HepG2 (cell line): ENCODE data around the gene CAMSAP3. TPM values are rescaled to one million over a fixed set of nuclear protein-coding genes. Genes with fewer than 3 reads are reported as not detected.

Experiments
- CCDC6 ChIP-seq: sonication (generic); formaldehyde crosslinking; IDR thresholded peaks from 2 replicates; pipeline ENCODE4 v1.8.1; 2022; ENCODE audit warnings: mild to moderate bottlenecking, missing genetic modification reagents, moderate library complexity
- HDAC2 ChIP-seq: sonication (generic); formaldehyde crosslinking; IDR thresholded peaks from 2 replicates; pipeline ENCODE4 v1.4.0; 2020; ENCODE audit warnings: missing genetic modification reagents
- HIC2 ChIP-seq: sonication (generic); formaldehyde crosslinking; IDR thresholded peaks from 2 replicates; pipeline ENCODE4 v1.9.0; 2022; ENCODE audit warnings: low read depth, missing genetic modification reagents
- HMGA1 ChIP-seq: sonication (generic); formaldehyde crosslinking; conservative IDR thresholded peaks from 2 replicates; pipeline ENCODE4 v1.4.0; 2020; ENCODE audit warnings: missing genetic modification reagents
- HOXA7 ChIP-seq: sonication (generic); formaldehyde crosslinking; IDR thresholded peaks from 2 replicates; pipeline ENCODE4 v1.8.1; 2022; ENCODE audit warnings: mild to moderate bottlenecking, missing genetic modification reagents, moderate library complexity
- RBFOX2 ChIP-seq: fragments of 200-400 bp; formaldehyde crosslinking; IDR thresholded peaks from 2 replicates; pipeline ENCODE4 v1.6.1; 2017; ENCODE audit warnings: low read depth, mild to moderate bottlenecking, low read length
- RBM39 ChIP-seq: fragments of 200-400 bp; formaldehyde crosslinking; IDR thresholded peaks from one replicate; pipeline ENCODE4 v1.6.1; 2018; ENCODE audit warnings: antibody characterized with exemption, mild to moderate bottlenecking, low read depth, low read length; ENCODE audit not compliant: poor library complexity, severe bottlenecking
- SMC3 ChIP-seq: IDR thresholded peaks from 2 replicates; pipeline ENCODE4 v1.6.1; 2011; ENCODE audit warnings: low read length, improper control_type of control experiment
- TP53 ChIP-seq: sonication (generic); formaldehyde crosslinking; conservative IDR thresholded peaks from 2 replicates; pipeline ENCODE4 v1.4.0; 2020; ENCODE audit warnings: missing genetic modification reagents
- ZMYM2 ChIP-seq: sonication (generic); formaldehyde crosslinking; IDR thresholded peaks from 2 replicates; pipeline ENCODE4 v1.8.0; 2022; ENCODE audit warnings: mild to moderate bottlenecking, missing genetic modification reagents
- ZNF124 ChIP-seq: sonication (generic); formaldehyde crosslinking; IDR thresholded peaks from 2 replicates; pipeline ENCODE4 v1.4.0; 2020; ENCODE audit warnings: missing genetic modification reagents
- ZNF143 ChIP-seq: sonication (generic); formaldehyde crosslinking; IDR thresholded peaks from 2 replicates; pipeline ENCODE4 v1.4.0; 2020; ENCODE audit warnings: missing genetic modification reagents
- ZNF296 ChIP-seq: sonication (generic); formaldehyde crosslinking; conservative IDR thresholded peaks from 2 replicates; pipeline ENCODE4 v1.5.0; 2020; ENCODE audit warnings: mild to moderate bottlenecking, missing genetic modification reagents
- ZNF678 ChIP-seq: sonication (generic); formaldehyde crosslinking; IDR thresholded peaks from 2 replicates; pipeline ENCODE4 v1.4.0; 2020; ENCODE audit warnings: mild to moderate bottlenecking, missing genetic modification reagents
- ZNF709 ChIP-seq: sonication (generic); formaldehyde crosslinking; IDR thresholded peaks from 2 replicates; pipeline ENCODE4 v1.5.0; 2020; ENCODE audit warnings: mild to moderate bottlenecking, missing genetic modification reagents
- ZNF749 ChIP-seq: sonication (generic); formaldehyde crosslinking; IDR thresholded peaks from 2 replicates; pipeline ENCODE4 v1.8.0; 2022; ENCODE audit warnings: mild to moderate bottlenecking, missing genetic modification reagents, moderate library complexity, borderline replicate concordance
- polyA plus RNA-seq, 8 experiments: library from polyadenylated mRNA; depleted of rRNA in 3 of 8; stranded (reverse) in 7 of 8; unstranded in 1 of 8; fragments of >200 nt; fragmentation: Illumina TruSeq in 4 of 8; extraction: Trizol in 4 of 8; gene quantifications; 2 replicates each; pipeline versions ENCODE4 v1.2.1 to v1.2.3, GENCODE V29; 2011 to 2016; ENCODE audit warnings: low read depth in 4 of 8, missing spikeins in 1 of 8, mixed read lengths in 1 of 8; ENCODE audit not compliant: insufficient read depth in 1 of 8
- total RNA-seq, 5 experiments: library from RNA; depleted of rRNA; stranded (reverse); fragments of >200 nt; fragmentation: Illumina TruSeq; extraction: Trizol; gene quantifications; 2 replicates each; pipeline ENCODE4 v1.2.3, GENCODE V29; 2016; ENCODE audit warnings: low read depth in 1 of 5
- TF ChIP-seq, protein P1 (sequence below): sonication (generic); formaldehyde crosslinking; IDR thresholded peaks from 2 replicates; pipeline ENCODE4 v1.4.0; 2020; ENCODE audit warnings: missing genetic modification reagents
- TF ChIP-seq, protein P2 (sequence below): IDR thresholded peaks from 2 replicates; pipeline ENCODE4 v1.6.1; 2016; ENCODE audit warnings: missing compliant biosample characterization, missing genetic modification reagents, borderline replicate concordance
- TF ChIP-seq, protein P3 (sequence below): sonication (generic); formaldehyde crosslinking; IDR thresholded peaks from 2 replicates; pipeline ENCODE4 v1.9.0; 2021; ENCODE audit warnings: missing genetic modification reagents, borderline replicate concordance

CAMSAP3 gene
- total and polyA plus RNA-seq, 2 of the 13 experiments (the other 11 are each of a cell fraction or from before 2014, with no cell fraction given), result 10.8 to 11.8 TPM

- TF ChIP-seq HIC2 (CRISPR knock-in tag), result no peak
- TF ChIP-seq SMC3, result peak; percentile 2; the same call in 1 of the 2 replicates
- no peak for TF ChIP-seq HOXA7 (CRISPR knock-in tag)
- TF ChIP-seq, protein P1, sequence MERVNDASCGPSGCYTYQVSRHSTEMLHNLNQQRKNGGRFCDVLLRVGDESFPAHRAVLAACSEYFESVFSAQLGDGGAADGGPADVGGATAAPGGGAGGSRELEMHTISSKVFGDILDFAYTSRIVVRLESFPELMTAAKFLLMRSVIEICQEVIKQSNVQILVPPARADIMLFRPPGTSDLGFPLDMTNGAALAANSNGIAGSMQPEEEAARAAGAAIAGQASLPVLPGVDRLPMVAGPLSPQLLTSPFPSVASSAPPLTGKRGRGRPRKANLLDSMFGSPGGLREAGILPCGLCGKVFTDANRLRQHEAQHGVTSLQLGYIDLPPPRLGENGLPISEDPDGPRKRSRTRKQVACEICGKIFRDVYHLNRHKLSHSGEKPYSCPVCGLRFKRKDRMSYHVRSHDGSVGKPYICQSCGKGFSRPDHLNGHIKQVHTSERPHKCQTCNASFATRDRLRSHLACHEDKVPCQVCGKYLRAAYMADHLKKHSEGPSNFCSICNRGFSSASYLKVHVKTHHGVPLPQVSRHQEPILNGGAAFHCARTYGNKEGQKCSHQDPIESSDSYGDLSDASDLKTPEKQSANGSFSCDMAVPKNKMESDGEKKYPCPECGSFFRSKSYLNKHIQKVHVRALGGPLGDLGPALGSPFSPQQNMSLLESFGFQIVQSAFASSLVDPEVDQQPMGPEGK (CRISPR knock-in tag), result no peak
- no peak for TF ChIP-seq ZNF749 (CRISPR knock-in tag)
- no peak for TF ChIP-seq HDAC2 (CRISPR knock-in tag)
- TF ChIP-seq, protein P2, sequence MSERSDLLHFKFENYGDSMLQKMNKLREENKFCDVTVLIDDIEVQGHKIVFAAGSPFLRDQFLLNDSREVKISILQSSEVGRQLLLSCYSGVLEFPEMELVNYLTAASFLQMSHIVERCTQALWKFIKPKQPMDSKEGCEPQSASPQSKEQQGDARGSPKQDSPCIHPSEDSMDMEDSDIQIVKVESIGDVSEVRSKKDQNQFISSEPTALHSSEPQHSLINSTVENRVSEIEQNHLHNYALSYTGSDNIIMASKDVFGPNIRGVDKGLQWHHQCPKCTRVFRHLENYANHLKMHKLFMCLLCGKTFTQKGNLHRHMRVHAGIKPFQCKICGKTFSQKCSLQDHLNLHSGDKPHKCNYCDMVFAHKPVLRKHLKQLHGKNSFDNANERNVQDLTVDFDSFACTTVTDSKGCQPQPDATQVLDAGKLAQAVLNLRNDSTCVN (CRISPR knock-in tag), result no peak
- TF ChIP-seq ZNF124 (CRISPR knock-in tag), result no peak
- TF ChIP-seq ZNF296 (CRISPR knock-in tag), result no peak
- no peak for TF ChIP-seq ZNF143 (CRISPR knock-in tag)
- TF ChIP-seq RBM39, result no peak
- TF ChIP-seq RBFOX2, result peak; percentile 30
- no peak for TF ChIP-seq ZNF678 (CRISPR knock-in tag)
- TF ChIP-seq CCDC6 (CRISPR knock-in tag), result no peak
- TF ChIP-seq TP53, result no peak
- TF ChIP-seq, protein P3, sequence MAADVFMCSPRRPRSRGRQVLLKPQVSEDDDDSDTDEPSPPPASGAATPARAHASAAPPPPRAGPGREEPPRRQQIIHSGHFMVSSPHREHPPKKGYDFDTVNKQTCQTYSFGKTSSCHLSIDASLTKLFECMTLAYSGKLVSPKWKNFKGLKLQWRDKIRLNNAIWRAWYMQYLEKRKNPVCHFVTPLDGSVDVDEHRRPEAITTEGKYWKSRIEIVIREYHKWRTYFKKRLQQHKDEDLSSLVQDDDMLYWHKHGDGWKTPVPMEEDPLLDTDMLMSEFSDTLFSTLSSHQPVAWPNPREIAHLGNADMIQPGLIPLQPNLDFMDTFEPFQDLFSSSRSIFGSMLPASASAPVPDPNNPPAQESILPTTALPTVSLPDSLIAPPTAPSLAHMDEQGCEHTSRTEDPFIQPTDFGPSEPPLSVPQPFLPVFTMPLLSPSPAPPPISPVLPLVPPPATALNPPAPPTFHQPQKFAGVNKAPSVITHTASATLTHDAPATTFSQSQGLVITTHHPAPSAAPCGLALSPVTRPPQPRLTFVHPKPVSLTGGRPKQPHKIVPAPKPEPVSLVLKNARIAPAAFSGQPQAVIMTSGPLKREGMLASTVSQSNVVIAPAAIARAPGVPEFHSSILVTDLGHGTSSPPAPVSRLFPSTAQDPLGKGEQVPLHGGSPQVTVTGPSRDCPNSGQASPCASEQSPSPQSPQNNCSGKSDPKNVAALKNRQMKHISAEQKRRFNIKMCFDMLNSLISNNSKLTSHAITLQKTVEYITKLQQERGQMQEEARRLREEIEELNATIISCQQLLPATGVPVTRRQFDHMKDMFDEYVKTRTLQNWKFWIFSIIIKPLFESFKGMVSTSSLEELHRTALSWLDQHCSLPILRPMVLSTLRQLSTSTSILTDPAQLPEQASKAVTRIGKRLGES, result no peak
- TF ChIP-seq ZNF709 (CRISPR knock-in tag), result no peak
- no peak for TF ChIP-seq HMGA1 (CRISPR knock-in tag)
- no peak for TF ChIP-seq ZMYM2
Measured at GRCh38 chr19:7641290-7642276, 45.9 kb downstream of the CAMSAP3 start (continued).
